ENCODE data around the gene PAN2.

GRCh38 chr12:56341616-56342015 is 7.8 kb upstream of the PAN2 start:
- no peak for TF ChIP-seq POLR2A (IDR thresholded peaks at IDR 0.05)
- no peak for TF ChIP-seq CTCF (IDR thresholded peaks at IDR 0.05)
